Measurements from ENCODE around the gene BCL3. TPM values are rescaled to one million over a fixed set of nuclear protein-coding genes. Genes with fewer than 3 reads are reported as not detected.
"Not testable (repeated sequence)": the region's sequence is repeated elsewhere in the genome, so short reads cannot be mapped to it uniquely, and the experiment has no call there.

BCL3 gene
- total and polyA plus RNA-seq, 10 of the 15 experiments (the other 5 are each of a cell fraction or from before 2014, with no cell fraction given) = 0.55 to 22.7 (median 3.6) TPM

GRCh38 chr19:44770550-44771257, 22.2 kb downstream of the BCL3 start (continued):
- TF ChIP-seq NR2C2 (IDR thresholded peaks at IDR 0.05; ENCODE audit: borderline replicate concordance, control insufficient read depth, insufficient read length, low read depth) = no peak

GRCh38 chr19:44772144-44772543, 23.6 kb downstream of the BCL3 start:
- H3K9me3 ChIP-seq (replicated peaks; ENCODE audit: control insufficient read depth, insufficient read depth, low read length); H3K27me3 ChIP-seq (replicated peaks in 1 of 2; ENCODE audit: control insufficient read depth in 2 of 2, insufficient read depth in 2 of 2, low read length in 1 of 2); DNase-seq (ENCODE audit: low read depth, low spot score); H3K4me2 ChIP-seq (ENCODE audit: control insufficient read depth, insufficient read depth); ATAC-seq; H3K4me3 ChIP-seq; BruUV-seq (replicated peaks); H2AFZ ChIP-seq (ENCODE audit: control insufficient read depth, low read depth, low read length); H3K27ac ChIP-seq (ENCODE audit: control insufficient read depth, insufficient read depth); H3K79me2 ChIP-seq (ENCODE audit: control insufficient read depth, insufficient read depth, low read length); H3K9ac ChIP-seq (ENCODE audit: control insufficient read depth, insufficient read depth, low read length); H3K36me3 ChIP-seq (ENCODE audit: control insufficient read depth in 2 of 2, insufficient read depth in 2 of 2, low read length in 1 of 2); FAIRE-seq; H4K20me1 ChIP-seq (ENCODE audit: control insufficient read depth, insufficient read depth): not testable (repeated sequence)
- POLR2A ChIA-PET = interaction anchor here (0.6 to 1.2 kb wide), 3 partner anchors 34 to 69 kb away, joined by 3 read pairs; no protein-coding TSS in a partner anchor
- CTCF ChIA-PET = interaction anchor here (0.6 to 15.6 kb wide), 12 partner anchors 13 to 190 kb away, joined by 3 to 513 read pairs (median 8); no protein-coding TSS in a partner anchor
- H3K4me1 ChIP-seq (ENCODE audit: control insufficient read depth, insufficient read depth, low read length) = peaks cover 22% of the 10 kb centered on the region
- RAD21 ChIA-PET (ENCODE audit: unreplicated experiment) = interaction anchor here (1.5 to 6.1 kb wide), 7 partner anchors 19 to 116 kb away, joined by 3 to 302 read pairs (median 33); no protein-coding TSS in a partner anchor
- SMC1A ChIA-PET (ENCODE audit: uncharacterized antibody, unreplicated experiment) = interaction anchor here (0.6 to 12.0 kb wide), 11 partner anchors 11 to 267 kb away, joined by 3 to 328 read pairs (median 6); partner anchors contain the start of genes CLASRP and NECTIN2
- intact Hi-C loops (cut with micrococcal nuclease; ENCODE audit: unreplicated experiment) (loop anchor here (10.0 kb wide), 1 partner anchor 117 kb away; no protein-coding TSS in a partner anchor), in situ Hi-C loops (cut with MboI) (loop anchor here (5.0 kb wide), 1 partner anchor 50 kb away; no protein-coding TSS in a partner anchor)
- WGBS (ENCODE audit: insufficient coverage, insufficient replicate concordance, low lambda C conversion rate, missing lambda C conversion rate) = 45% methylated on average over 13 of the region's 18 CpGs

GRCh38 chr19:44772959-44773358, 24.5 kb downstream of the BCL3 start:
- RAD21 ChIA-PET (ENCODE audit: unreplicated experiment) = interaction anchor here (1.2 to 6.1 kb wide), 4 partner anchors 49 to 117 kb away, joined by 3 to 302 read pairs (median 22); partner anchors contain the start of gene NECTIN2
- ATAC-seq (no peak), DNase-seq (ENCODE audit: low read depth, low spot score) (no peak), FAIRE-seq (no peak)
- intact Hi-C loops (cut with micrococcal nuclease; ENCODE audit: unreplicated experiment) = loop anchor here (10.0 kb wide), 1 partner anchor 118 kb away; no protein-coding TSS in a partner anchor
- Histone ChIP-seq H3K27ac (ENCODE audit: control insufficient read depth, insufficient read depth) (no peak overlapping the region), H3K4me2 (ENCODE audit: control insufficient read depth, insufficient read depth) (no peak overlapping the region), H3K9me3 (replicated peaks; ENCODE audit: control insufficient read depth, insufficient read depth, low read length) (peaks cover 5% of the 10 kb centered on the region; the same call in 2 of the 3 replicates), H3K9ac (ENCODE audit: control insufficient read depth, insufficient read depth, low read length) (no peak overlapping the region), H4K20me1 (ENCODE audit: control insufficient read depth, insufficient read depth) (no peaks in the 10 kb centered on the region), H2AFZ (ENCODE audit: control insufficient read depth, low read depth, low read length) (no peak overlapping the region), H3K79me2 (ENCODE audit: control insufficient read depth, insufficient read depth, low read length) (no peaks in the 10 kb centered on the region), H3K27me3 (replicated peaks in 1 of 2; ENCODE audit: control insufficient read depth in 2 of 2, insufficient read depth in 2 of 2, low read length in 1 of 2) (no peaks in the 10 kb centered on the region), H3K4me3 (no peak overlapping the region), H3K36me3 (ENCODE audit: control insufficient read depth in 2 of 2, insufficient read depth in 2 of 2, low read length in 1 of 2) (no peaks in the 10 kb centered on the region), H3K4me1 (ENCODE audit: control insufficient read depth, insufficient read depth, low read length) (peaks cover 15% of the 10 kb centered on the region)
- TF ChIP-seq PAX8 (IDR thresholded peaks at IDR 0.05) (no peak), POLR2AphosphoS2 (IDR thresholded peaks at IDR 0.05; ENCODE audit: low read depth, low read length) (no peak), IRF4 (IDR thresholded peaks at IDR 0.05; ENCODE audit: low read depth, low read length) (no peak), NFIC (IDR thresholded peaks at IDR 0.05; ENCODE audit: low read depth, low read length) (no peak), SMARCA5 (IDR thresholded peaks at IDR 0.05) (no peak), EGR1 (IDR thresholded peaks at IDR 0.05; ENCODE audit: borderline replicate concordance in 1 of 2, low read depth in 2 of 2, low read length in 2 of 2) (no peak), BHLHE40 (IDR thresholded peaks at IDR 0.05; ENCODE audit: borderline replicate concordance in 1 of 2, low read depth in 2 of 2, low read length in 1 of 2) (no peak), CBFB (IDR thresholded peaks at IDR 0.05; ENCODE audit: low read depth) (no peak), ETV6 (conservative IDR thresholded peaks at IDR 0.05 in 1 of 2, IDR thresholded peaks at IDR 0.05 in 1 of 2; ENCODE audit: borderline replicate concordance in 1 of 2, low read depth in 1 of 2) (no peak), MTA2 (IDR thresholded peaks at IDR 0.05; ENCODE audit: low read depth) (no peak), NFYB (IDR thresholded peaks at IDR 0.05; ENCODE audit: insufficient read depth, low read depth, low read length) (no peak), RB1 (IDR thresholded peaks at IDR 0.05; ENCODE audit: borderline replicate concordance) (no peak)
- in situ Hi-C loops (cut with MboI) = loop anchor here (5.0 kb wide), 1 partner anchor 51 kb away; no protein-coding TSS in a partner anchor
- POLR2A ChIA-PET = interaction anchor here (1.2 kb wide), 1 partner anchor 51 kb away, joined by 3 read pairs; no protein-coding TSS in a partner anchor
- CTCF ChIA-PET = interaction anchor here (3.8 to 15.6 kb wide), 4 partner anchors 12 to 117 kb away, joined by 40 to 513 read pairs (median 107); no protein-coding TSS in a partner anchor
- WGBS (ENCODE audit: insufficient coverage, insufficient replicate concordance, low lambda C conversion rate, missing lambda C conversion rate) = 51% methylated on average over 3 of the region's 3 CpGs
- SMC1A ChIA-PET (ENCODE audit: uncharacterized antibody, unreplicated experiment) = interaction anchor here (1.2 to 12.0 kb wide), 6 partner anchors 35 to 117 kb away, joined by 3 to 328 read pairs (median 21); no protein-coding TSS in a partner anchor
- BruUV-seq (replicated peaks) = no TSS peak
